ENCODE data around the gene TMEM134.

DNA sequence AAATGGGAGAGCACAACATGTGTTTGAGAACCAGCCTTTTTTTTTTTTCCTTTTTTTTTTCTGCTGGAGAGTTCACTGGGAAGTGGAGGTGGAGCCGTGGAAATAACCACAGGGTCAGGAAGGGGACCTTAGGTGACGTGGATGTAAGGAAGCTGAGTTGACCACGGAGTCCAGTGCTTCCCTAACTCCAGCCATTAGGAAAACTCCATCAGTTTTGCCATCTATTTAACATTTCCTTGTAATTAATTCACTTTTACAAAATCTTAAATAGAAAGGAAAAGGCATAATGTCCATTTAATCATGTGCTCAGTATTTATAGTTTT is 40.9 kb upstream of the TMEM134 start:
- no peak for TF ChIP-seq CTCF (IDR thresholded peaks at IDR 0.05)
- no peak for TF ChIP-seq POLR2AphosphoS5 (IDR thresholded peaks at IDR 0.05)
